Muscle layer of duodenum (tissue), 2 donors: ENCODE data around the gene FLAD1.

Source experiments
- H3K27ac ChIP-seq: one replicate; pipeline ENCODE4 v1.7.0; 2013; ENCODE audit warnings: mild to moderate bottlenecking, low read length
- H3K27me3 ChIP-seq: one replicate; pipeline ENCODE4 v1.7.0; 2013; ENCODE audit warnings: low read depth, mild to moderate bottlenecking, control low read depth, low read length
- H3K36me3 ChIP-seq, 2 donors: one replicate each; pipeline ENCODE4 v1.7.0; 2013; ENCODE audit warnings: low read length in 2 of 2, control low read depth in 1 of 2, mild to moderate bottlenecking in 1 of 2; ENCODE audit not compliant: insufficient read depth in 2 of 2, control insufficient read depth in 1 of 2
- H3K4me1 ChIP-seq, 2 donors: one replicate each; pipeline ENCODE4 v1.7.0; 2013; ENCODE audit warnings: low read length in 2 of 2, mild to moderate bottlenecking in 2 of 2, control low read depth in 1 of 2, moderate library complexity in 1 of 2; ENCODE audit not compliant: insufficient read depth in 2 of 2, control insufficient read depth in 1 of 2
- H3K4me3 ChIP-seq, 2 donors: one replicate each; pipeline ENCODE4 v1.7.0; 2013; ENCODE audit warnings: low read length in 2 of 2, low read depth in 1 of 2, mild to moderate bottlenecking in 1 of 2
- H3K9me3 ChIP-seq, 2 donors: one replicate each; pipeline ENCODE4 v1.7.0; 2013; ENCODE audit warnings: low read length in 2 of 2, control low read depth in 1 of 2, mild to moderate bottlenecking in 1 of 2; ENCODE audit not compliant: control insufficient read depth in 1 of 2
- donor health status: healthy.

FLAD1 gene

GRCh38 chr1:154982897-154983648, at the start of gene FLAD1:
Gene FLAD1 (plus strand): TSS chr1:154983344. CDS start chr1:154983695, 351 bp downstream.
- H3K4me1 ChIP-seq, result peaks cover 10 to 15% of the 10 kb centered on the region in 2 donors
- H3K4me3 ChIP-seq, result peak within 1 kb of the TSS; percentile 72 to 100
- H3K27ac ChIP-seq, result peak within 1 kb of the TSS; percentile 94
- H3K36me3 ChIP-seq, result peaks cover 7 to 11% of the 10 kb centered on the region in 2 donors
- no peaks in the 10 kb centered on the region for H3K27me3 ChIP-seq
- no peaks in the 10 kb centered on the region for H3K9me3 ChIP-seq

GRCh38 chr1:154934358-154934948, 48.7 kb upstream of the FLAD1 start:
- H3K4me1 ChIP-seq, result peaks cover 0 to 9% of the 10 kb centered on the region in 2 donors
- H3K4me3 ChIP-seq, result no peak overlapping the region
- H3K27me3 ChIP-seq, result no peaks in the 10 kb centered on the region
- no peaks in the 10 kb centered on the region for H3K9me3 ChIP-seq
- peaks cover 6 to 25% of the 10 kb centered on the region in 2 donors for H3K36me3 ChIP-seq
- H3K27ac ChIP-seq, result no peak overlapping the region

GRCh38 chr1:154935749-154936554, 47.2 kb upstream of the FLAD1 start:
- H3K27me3 ChIP-seq, result no peaks in the 10 kb centered on the region
- H3K36me3 ChIP-seq, result peaks cover 0 to 19% of the 10 kb centered on the region in 2 donors
- H3K4me3 ChIP-seq, result peak overlapping the region; percentile 64 to 83
- H3K4me1 ChIP-seq, result peaks cover 0 to 9% of the 10 kb centered on the region in 2 donors
- no peaks in the 10 kb centered on the region for H3K9me3 ChIP-seq
- peak overlapping the region; percentile 95 for H3K27ac ChIP-seq

GRCh38 chr1:154936555-154937084, 46.5 kb upstream of the FLAD1 start, which contains the start of gene PMVK:
Gene PMVK (minus strand): TSS chr1:154936719. CDS start chr1:154936685, 34 bp downstream.
- Histone ChIP-seq H3K27ac (peak within 1 kb of the TSS; percentile 95), H3K9me3 (no peaks in the 10 kb centered on the region), H3K27me3 (no peaks in the 10 kb centered on the region), H3K36me3 (peaks cover 0 to 17% of the 10 kb centered on the region in 2 donors), H3K4me1 (peaks cover 1 to 13% of the 10 kb centered on the region in 2 donors), H3K4me3 (peak within 1 kb of the TSS; percentile 64 to 83)

- H3K9me3 ChIP-seq, result no peaks in the 10 kb centered on the region
- H3K4me3 ChIP-seq, result peak overlapping the region; percentile 64 to 83
- no peaks in the 10 kb centered on the region for H3K27me3 ChIP-seq
- peaks cover 0 to 12% of the 10 kb centered on the region in 2 donors for H3K36me3 ChIP-seq
- peaks cover 8 to 17% of the 10 kb centered on the region in 2 donors for H3K4me1 ChIP-seq
- H3K27ac ChIP-seq, result peak overlapping the region; percentile 95
Observed at GRCh38 chr1:154937085-154937987, 45.8 kb upstream of the FLAD1 start.

GRCh38 chr1:154937988-154938386, 45.2 kb upstream of the FLAD1 start:
- Histone ChIP-seq H3K9me3 (no peaks in the 10 kb centered on the region), H3K27me3 (no peaks in the 10 kb centered on the region), H3K36me3 (peaks cover 0 to 12% of the 10 kb centered on the region in 2 donors), H3K4me1 (peaks cover 9 to 22% of the 10 kb centered on the region in 2 donors), H3K4me3 (peak overlapping the region; percentile 64 to 83), H3K27ac (peak overlapping the region; percentile 95)

GRCh38 chr1:154938604-154939399, 44.3 kb upstream of the FLAD1 start:
- peaks cover 9 to 26% of the 10 kb centered on the region in 2 donors for H3K4me1 ChIP-seq
- H3K9me3 ChIP-seq, result no peaks in the 10 kb centered on the region
- peak overlapping the region; percentile 95 for H3K27ac ChIP-seq
- H3K4me3 ChIP-seq, result no peak overlapping the region
- H3K27me3 ChIP-seq, result no peaks in the 10 kb centered on the region
- peaks cover 0 to 12% of the 10 kb centered on the region in 2 donors for H3K36me3 ChIP-seq

GRCh38 chr1:154940213-154940560, 43.0 kb upstream of the FLAD1 start:
- no peak overlapping the region for H3K4me3 ChIP-seq
- H3K27ac ChIP-seq, result no peak overlapping the region
- peaks cover 6 to 22% of the 10 kb centered on the region in 2 donors for H3K36me3 ChIP-seq
- peaks cover 21 to 38% of the 10 kb centered on the region in 2 donors for H3K4me1 ChIP-seq
- no peaks in the 10 kb centered on the region for H3K9me3 ChIP-seq
- H3K27me3 ChIP-seq, result no peaks in the 10 kb centered on the region

GRCh38 chr1:154940651-154941194, 42.4 kb upstream of the FLAD1 start:
- no peak overlapping the region for H3K4me3 ChIP-seq
- no peaks in the 10 kb centered on the region for H3K9me3 ChIP-seq
- no peak overlapping the region for H3K27ac ChIP-seq
- peaks cover 21 to 33% of the 10 kb centered on the region in 2 donors for H3K4me1 ChIP-seq
- H3K27me3 ChIP-seq, result no peaks in the 10 kb centered on the region
- H3K36me3 ChIP-seq, result peaks cover 6 to 23% of the 10 kb centered on the region in 2 donors
